ENCODE data around the gene CLDN9.

The CLDN9 gene

GRCh38 chr16:3019594-3020246, 7.0 kb downstream of the CLDN9 start:
- DNase-seq (ENCODE audit: low read depth): no peak

- DNase-seq (ENCODE audit: low read depth): peak; percentile 35
Observed at GRCh38 chr16:3020247-3020603, 7.5 kb downstream of the CLDN9 start, which contains the start of gene TNFRSF12A. TNFRSF12A (plus strand) TSS chr16:3020368; CDS start chr16:3020398, 30 bp downstream.

- DNase-seq (ENCODE audit: low read depth): peak; percentile 80
Observed at GRCh38 chr16:3020604-3021448, 8.1 kb downstream of the CLDN9 start.

- DNase-seq (ENCODE audit: low read depth): peak; percentile 89
Observed at GRCh38 chr16:3021449-3022207, 8.9 kb downstream of the CLDN9 start.

GRCh38 chr16:3022208-3022683, 9.5 kb downstream of the CLDN9 start:
- peak; percentile 94 for DNase-seq (ENCODE audit: low read depth)

- peak; percentile 34 for DNase-seq (ENCODE audit: low read depth)
Observed at GRCh38 chr16:3022684-3023414, 10.1 kb downstream of the CLDN9 start.

GRCh38 chr16:3023415-3023668, 10.6 kb downstream of the CLDN9 start:
- peak; percentile 72 for DNase-seq (ENCODE audit: low read depth)

GRCh38 chr16:3023669-3024478, 11.2 kb downstream of the CLDN9 start, which contains the start of the genes HCFC1R1 and THOC6:
HCFC1R1 (minus strand) TSS chr16:3023942; CDS start chr16:3023941, 1 bp downstream.
THOC6 (plus strand) TSS chr16:3024035; CDS start chr16:3024327, 292 bp downstream.
- DNase-seq (ENCODE audit: low read depth): peak; percentile 96

- DNase-seq (ENCODE audit: low read depth): no peak
Observed at GRCh38 chr16:3025032-3026002, 12.6 kb downstream of the CLDN9 start.

GRCh38 chr16:3026003-3026378, 13.3 kb downstream of the CLDN9 start:
- DNase-seq (ENCODE audit: low read depth): no peak

- DNase-seq (ENCODE audit: low read depth): no peak
Observed at GRCh38 chr16:3026609-3027488, 14.1 kb downstream of the CLDN9 start.

GRCh38 chr16:3027489-3027795, 14.7 kb downstream of the CLDN9 start:
- DNase-seq (ENCODE audit: low read depth): no peak

- peak; percentile 27 for DNase-seq (ENCODE audit: low read depth)
Observed at GRCh38 chr16:3027983-3028715, 15.4 kb downstream of the CLDN9 start.

- no peak for DNase-seq (ENCODE audit: low read depth)
Observed at GRCh38 chr16:3028716-3029319, 16.1 kb downstream of the CLDN9 start.

GRCh38 chr16:3029491-3030221, 16.9 kb downstream of the CLDN9 start:
- no peak for DNase-seq (ENCODE audit: low read depth)

- no peak for DNase-seq (ENCODE audit: low read depth)
Observed at GRCh38 chr16:3030222-3031212, 17.8 kb downstream of the CLDN9 start.
